ENCODE measurements around the gene CCDC106. TPM values are rescaled to one million over a fixed set of nuclear protein-coding genes. Genes with fewer than 3 reads are reported as not detected.
A peak's percentile ranks its signal among the peaks of the same experiment; 100 is the strongest.

CCDC106 gene
- total RNA-seq, 1 experiment from 2014 or later: 21.1 TPM

GRCh38 chr19:55674841-55675660 is 27.0 kb downstream of the CCDC106 start, which contains the start of gene EPN1:
Gene EPN1, plus strand, starts transcription at chr19:55675226. Its CDS starts 3,402 bp downstream, at chr19:55678628.
- POLR2A ChIA-PET: no interaction called here
- H3K9me3 Mint-ChIP-seq: no peaks in the 10 kb centered on the region
- H3K36me3 Mint-ChIP-seq: peaks cover 41% of the 10 kb centered on the region
- H3K27me3 Mint-ChIP-seq (ENCODE audit: low read depth): no peaks in the 10 kb centered on the region
- CTCF ChIA-PET: interaction anchor here (0.9 to 1.6 kb wide), 2 partner anchors 21 to 22 kb away, joined by 5 to 8 read pairs; partner anchors contain the start of gene U2AF2
- peak; percentile 97 for DNase-seq (ENCODE audit: low spot score)
- peak within 1 kb of the TSS; percentile 95 for H3K27ac Mint-ChIP-seq
- peaks cover 47% of the 10 kb centered on the region for H3K4me1 Mint-ChIP-seq
- ATAC-seq: peak; percentile 72
- H3K4me3 Mint-ChIP-seq: peak within 1 kb of the TSS; percentile 98
- TF ChIP-seq E2F5 (CRISPR knock-in tag; IDR thresholded peaks at IDR 0.05) (peak; percentile 89), MYBL2 (CRISPR knock-in tag; IDR thresholded peaks at IDR 0.05) (peak; percentile 84; the same call in 1 of the 2 replicates), ATF6 (CRISPR knock-in tag; IDR thresholded peaks at IDR 0.05) (no peak), ERG (CRISPR knock-in tag; IDR thresholded peaks at IDR 0.05) (no peak), ZNF416 (CRISPR knock-in tag; IDR thresholded peaks at IDR 0.05) (peak; percentile 31; the same call in 1 of the 2 replicates), ARID4B (CRISPR knock-in tag; IDR thresholded peaks at IDR 0.05; ENCODE audit: borderline replicate concordance) (peak; percentile 87; the same call in 1 of the 2 replicates), PRRX2 (CRISPR knock-in tag; IDR thresholded peaks at IDR 0.05) (peak; percentile 29; the same call in 1 of the 2 replicates), MAX (CRISPR knock-in tag; IDR thresholded peaks at IDR 0.05) (peak; percentile 70), TCF7 (CRISPR knock-in tag; IDR thresholded peaks at IDR 0.05; ENCODE audit: low read depth) (no peak), ZNF532 (CRISPR knock-in tag; IDR thresholded peaks at IDR 0.05; ENCODE audit: borderline replicate concordance) (no peak), IRF2 (CRISPR knock-in tag; IDR thresholded peaks at IDR 0.05; ENCODE audit: borderline replicate concordance, low read depth) (no peak), USF2 (CRISPR knock-in tag; IDR thresholded peaks at IDR 0.05) (no peak; the same call in 1 of the 2 replicates), CREM (CRISPR knock-in tag; IDR thresholded peaks at IDR 0.05) (peak; percentile 96), SP1 (CRISPR knock-in tag; conservative IDR thresholded peaks at IDR 0.05) (peak; percentile 89), FOXK1 (CRISPR knock-in tag; IDR thresholded peaks at IDR 0.05) (peak; percentile 92), ZNF138 (CRISPR knock-in tag; conservative IDR thresholded peaks at IDR 0.05) (no peak), NFYB (CRISPR knock-in tag; conservative IDR thresholded peaks at IDR 0.05; ENCODE audit: low read depth) (no peak), ETV6 (CRISPR knock-in tag; IDR thresholded peaks at IDR 0.05) (peak; percentile 95), GABPB1 (CRISPR knock-in tag; IDR thresholded peaks at IDR 0.05) (peak; percentile 82), NFATC4 (CRISPR knock-in tag; IDR thresholded peaks at IDR 0.05) (no peak), MXD4 (CRISPR knock-in tag; IDR thresholded peaks at IDR 0.05; ENCODE audit: borderline replicate concordance) (no peak), ATF1 (CRISPR knock-in tag; IDR thresholded peaks at IDR 0.05) (peak; percentile 89), HMGA2 (CRISPR knock-in tag; IDR thresholded peaks at IDR 0.05) (no peak)

All from WTC11 (cell line).